KMS-11 (cell line): ENCODE results near the gene PHF23.

Source experiments
- H2AFZ ChIP-seq: fragments of 200-600 bp; sonication (generic); 2 replicates; pipeline ENCODE4 v1.6.1; 2016; ENCODE audit warnings: antibody characterized with exemption, mixed run types, low read depth
- H3K27ac ChIP-seq: fragments of 200-600 bp; sonication (generic); 2 replicates; pipeline ENCODE4 v1.6.1; 2016; ENCODE audit warnings: mild to moderate bottlenecking, mixed run types
- H3K27me3 ChIP-seq: fragments of 200-600 bp; sonication (generic); 2 replicates; pipeline ENCODE4 v1.6.1; 2017; ENCODE audit warnings: mild to moderate bottlenecking, low read depth, mixed run types, moderate library complexity; ENCODE audit not compliant: insufficient read depth
- H3K36me3 ChIP-seq: fragments of 200-600 bp; sonication (generic); 2 replicates; pipeline ENCODE4 v1.6.1; 2017; ENCODE audit warnings: mild to moderate bottlenecking, mixed run types; ENCODE audit not compliant: insufficient read depth
- H3K4me1 ChIP-seq: fragments of 200-600 bp; sonication (generic); 2 replicates; pipeline ENCODE4 v1.6.1; 2016; ENCODE audit warnings: mild to moderate bottlenecking, low read depth, mixed run types; ENCODE audit not compliant: poor library complexity, severe bottlenecking
- H3K4me2 ChIP-seq: fragments of 200-600 bp; sonication (generic); 2 replicates; pipeline ENCODE4 v1.7.0; 2016; ENCODE audit warnings: mild to moderate bottlenecking, mixed run types
- H3K4me3 ChIP-seq: fragments of 200-600 bp; sonication (generic); IDR thresholded peaks from 2 replicates; pipeline ENCODE4 v1.6.1; 2017; ENCODE audit warnings: low read depth, low read length, mixed read lengths; ENCODE audit not compliant: insufficient read depth
- H3K79me2 ChIP-seq: fragments of 200-600 bp; sonication (generic); 2 replicates; pipeline ENCODE4 v1.6.1; 2016; ENCODE audit warnings: low read depth, mixed run types; ENCODE audit not compliant: insufficient read depth
- H3K9ac ChIP-seq: fragments of 200-600 bp; sonication (generic); 2 replicates; pipeline ENCODE4 v1.6.1; 2016; ENCODE audit warnings: mild to moderate bottlenecking, mixed run types
- H4K20me1 ChIP-seq: fragments of 200-600 bp; sonication (generic); 2 replicates; pipeline ENCODE4 v1.6.1; 2016; ENCODE audit warnings: mild to moderate bottlenecking, mixed run types; ENCODE audit not compliant: insufficient read depth
- CTCF ChIP-seq: fragments of 200-600 bp; sonication (generic); conservative IDR thresholded peaks from 2 replicates; pipeline ENCODE4 v1.6.1; 2017; ENCODE audit warnings: low read depth, mild to moderate bottlenecking, antibody characterized with exemption, low read length, moderate library complexity, mixed read lengths

Gene PHF23

GRCh38 chr17:7186241-7186640 lies 53.0 kb downstream of the PHF23 start:
- Histone ChIP-seq H3K4me2 (no peak overlapping the region), H3K27me3 (no peaks in the 10 kb centered on the region), H3K36me3 (no peaks in the 10 kb centered on the region), H4K20me1 (no peaks in the 10 kb centered on the region), H3K4me3 (no peak overlapping the region), H3K9ac (no peak overlapping the region), H3K79me2 (no peaks in the 10 kb centered on the region), H2AFZ (no peak overlapping the region), H3K27ac (no peak overlapping the region), H3K4me1 (no peaks in the 10 kb centered on the region)
- no peak for TF ChIP-seq CTCF
